Stomach (tissue), 4 donors: Measurements from ENCODE around the gene LRP1.

ENCODE experiments used
- POLR2A ChIP-seq, 4 donors: fragments of 450-650 bp; IDR thresholded peaks; one replicate each; pipeline ENCODE4 v1.6.1; 2016; ENCODE audit warnings: antibody characterized with exemption in 4 of 4, control low read depth in 2 of 4, mild to moderate bottlenecking in 1 of 4, moderate library complexity in 1 of 4
- POLR2AphosphoS5 ChIP-seq, 3 donors: sonication (generic); formaldehyde crosslinking; IDR thresholded peaks; one replicate each; pipeline ENCODE4 v1.6.1; 2016; ENCODE audit warnings: antibody characterized with exemption in 3 of 3
- TF ChIP-seq, protein P1 (sequence below), 7 experiments: fragments of 450-650 bp in 4 of 7; fragments of 200-600 bp in 3 of 7; sonication (generic) in 3 of 7; IDR thresholded peaks; one replicate each; pipeline ENCODE4 v1.5.1; 2016 to 2019; ENCODE audit warnings: antibody characterized with exemption in 7 of 7, control low read depth in 2 of 7, mild to moderate bottlenecking in 1 of 7

- TF ChIP-seq, protein P1, sequence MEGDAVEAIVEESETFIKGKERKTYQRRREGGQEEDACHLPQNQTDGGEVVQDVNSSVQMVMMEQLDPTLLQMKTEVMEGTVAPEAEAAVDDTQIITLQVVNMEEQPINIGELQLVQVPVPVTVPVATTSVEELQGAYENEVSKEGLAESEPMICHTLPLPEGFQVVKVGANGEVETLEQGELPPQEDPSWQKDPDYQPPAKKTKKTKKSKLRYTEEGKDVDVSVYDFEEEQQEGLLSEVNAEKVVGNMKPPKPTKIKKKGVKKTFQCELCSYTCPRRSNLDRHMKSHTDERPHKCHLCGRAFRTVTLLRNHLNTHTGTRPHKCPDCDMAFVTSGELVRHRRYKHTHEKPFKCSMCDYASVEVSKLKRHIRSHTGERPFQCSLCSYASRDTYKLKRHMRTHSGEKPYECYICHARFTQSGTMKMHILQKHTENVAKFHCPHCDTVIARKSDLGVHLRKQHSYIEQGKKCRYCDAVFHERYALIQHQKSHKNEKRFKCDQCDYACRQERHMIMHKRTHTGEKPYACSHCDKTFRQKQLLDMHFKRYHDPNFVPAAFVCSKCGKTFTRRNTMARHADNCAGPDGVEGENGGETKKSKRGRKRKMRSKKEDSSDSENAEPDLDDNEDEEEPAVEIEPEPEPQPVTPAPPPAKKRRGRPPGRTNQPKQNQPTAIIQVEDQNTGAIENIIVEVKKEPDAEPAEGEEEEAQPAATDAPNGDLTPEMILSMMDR (IDR thresholded peaks at IDR 0.05) = no peak
- TF ChIP-seq POLR2AphosphoS5 (IDR thresholded peaks at IDR 0.05) (no peak), POLR2A (IDR thresholded peaks at IDR 0.05) (no peak)
These were observed 55.8 kb downstream of the LRP1 start for GRCh38 chr12:57183939-57184725.
